GM18505 (cell line): ENCODE data around the gene INSR.

ENCODE experiments used
- ATAC-seq: cut with Tn5 transposase; IDR thresholded peaks from one replicate; pipeline ENCODE4 v1.9.1; 2021; ENCODE audit not compliant: unreplicated experiment
- POLR2A ChIP-seq: IDR thresholded peaks from 4 replicates; pipeline ENCODE4 v1.6.1; 2011; ENCODE audit warnings: borderline replicate concordance; ENCODE audit not compliant: insufficient read depth, insufficient read length; ENCODE audit errors: extremely low read depth

INSR gene

GRCh38 chr19:7197119-7197759 is 97.0 kb downstream of the INSR start:
- ATAC-seq = peak; percentile 54
- TF ChIP-seq POLR2A = no peak

GRCh38 chr19:7196763-7197118 is 97.5 kb downstream of the INSR start:
- no peak for ATAC-seq
- no peak for TF ChIP-seq POLR2A

GRCh38 chr19:7195046-7195445 is 99.2 kb downstream of the INSR start:
- ATAC-seq = no peak
- no peak for TF ChIP-seq POLR2A

GRCh38 chr19:7194566-7194965 is 99.6 kb downstream of the INSR start:
- no peak for ATAC-seq
- no peak for TF ChIP-seq POLR2A

GRCh38 chr19:7191946-7192691 is 102.1 kb downstream of the INSR start:
- TF ChIP-seq POLR2A = no peak
- ATAC-seq = no peak

GRCh38 chr19:7188698-7189629 is 105.2 kb downstream of the INSR start:
- ATAC-seq = no peak
- TF ChIP-seq POLR2A = no peak

GRCh38 chr19:7187605-7188339 is 106.4 kb downstream of the INSR start:
- TF ChIP-seq POLR2A = no peak
- ATAC-seq = no peak

- no peak for TF ChIP-seq POLR2A
- ATAC-seq = no peak
These were observed 111.7 kb downstream of the INSR start for GRCh38 chr19:7182489-7182888.

- no peak for TF ChIP-seq POLR2A
- no peak for ATAC-seq
These were observed 114.3 kb downstream of the INSR start for GRCh38 chr19:7179917-7180306.

GRCh38 chr19:7177926-7178325 is 116.3 kb downstream of the INSR start:
- ATAC-seq = no peak
- no peak for TF ChIP-seq POLR2A

GRCh38 chr19:7176792-7177191 is 117.4 kb downstream of the INSR start:
- ATAC-seq = no peak
- TF ChIP-seq POLR2A = no peak

- TF ChIP-seq POLR2A = no peak
- ATAC-seq = no peak
These were observed 121.4 kb downstream of the INSR start for GRCh38 chr19:7172794-7173193.

GRCh38 chr19:7170983-7171382 is 123.2 kb downstream of the INSR start:
- no peak for ATAC-seq
- no peak for TF ChIP-seq POLR2A
